MCF 10A (cell line): ENCODE measurements around the gene HOXA1. TPM values are rescaled to one million over a fixed set of nuclear protein-coding genes. Genes with fewer than 3 reads are reported as not detected.

Experiments used
- BruUV-seq: library from RNA; stranded (reverse); fragments of 400-500 nt; replicated peaks from 2 replicates; lab custom pipeline; 2021; lab: Mats Ljungman, UMichigan
- CTCF ChIA-PET: fragments of 300-600 bp; sonication (Branson Sonifier 250); formaldehyde crosslinking; extraction: SDS; loops from one replicate; lab custom pipeline; 2021; ENCODE audit warnings: antibody characterized with exemption, inconsistent platforms; lab: Yijun Ruan, JAX
- POLR2A ChIA-PET: fragments of 300-600, 350-650 bp; sonication (Branson Sonifier 250); formaldehyde crosslinking; extraction: SDS; loops from one replicate; lab custom pipeline; 2020; ENCODE audit warnings: antibody characterized with exemption, inconsistent platforms; lab: Yijun Ruan, JAX
- DNase-seq: peaks from one replicate; pipeline ENCODE4 v3.0.0-alpha.2; 2018; ENCODE audit not compliant: unreplicated experiment
- H3K27ac Mint-ChIP-seq: one replicate; pipeline ENCODE4 v1.8.0; 2022; ENCODE audit warnings: mild to moderate bottlenecking, low read depth, mixed read lengths; ENCODE audit not compliant: unreplicated experiment
- H3K27me3 Mint-ChIP-seq: one replicate; pipeline ENCODE4 v1.8.0; 2022; ENCODE audit warnings: mixed read lengths; ENCODE audit not compliant: insufficient read depth, unreplicated experiment
- H3K36me3 Mint-ChIP-seq: one replicate; pipeline ENCODE4 v1.8.0; 2022; ENCODE audit warnings: mild to moderate bottlenecking, moderate library complexity, mixed read lengths; ENCODE audit not compliant: insufficient read depth, unreplicated experiment
- H3K4me1 Mint-ChIP-seq: one replicate; pipeline ENCODE4 v1.8.0; 2022; ENCODE audit warnings: mixed read lengths; ENCODE audit not compliant: insufficient read depth, unreplicated experiment
- H3K4me3 Mint-ChIP-seq: one replicate; pipeline ENCODE4 v1.8.0; 2022; ENCODE audit warnings: mild to moderate bottlenecking, moderate library complexity, mixed read lengths; ENCODE audit not compliant: unreplicated experiment
- H3K9me3 Mint-ChIP-seq: one replicate; pipeline ENCODE4 v1.8.0; 2022; ENCODE audit warnings: mixed read lengths; ENCODE audit not compliant: unreplicated experiment
- intact Hi-C: fragments of 100-400 bp; cut with micrococcal nuclease; formaldehyde crosslinking; loops from 2 replicates; pipeline ENCODE4 v1.14.1; 2022
- total RNA-seq: library from RNA; stranded (reverse); gene quantifications from 2 replicates; pipeline ENCODE4 v1.2.3, GENCODE V29; 2022
- TF ChIP-seq, protein P1 (sequence below): fragments of 200-600 bp; IDR thresholded peaks from one replicate; pipeline ENCODE4 v1.8.0; 2022; ENCODE audit warnings: antibody characterized with exemption, mild to moderate bottlenecking; ENCODE audit not compliant: unreplicated experiment

HOXA1 gene
- total RNA-seq, 1 experiment from 2014 or later: 5.6 TPM

DNA sequence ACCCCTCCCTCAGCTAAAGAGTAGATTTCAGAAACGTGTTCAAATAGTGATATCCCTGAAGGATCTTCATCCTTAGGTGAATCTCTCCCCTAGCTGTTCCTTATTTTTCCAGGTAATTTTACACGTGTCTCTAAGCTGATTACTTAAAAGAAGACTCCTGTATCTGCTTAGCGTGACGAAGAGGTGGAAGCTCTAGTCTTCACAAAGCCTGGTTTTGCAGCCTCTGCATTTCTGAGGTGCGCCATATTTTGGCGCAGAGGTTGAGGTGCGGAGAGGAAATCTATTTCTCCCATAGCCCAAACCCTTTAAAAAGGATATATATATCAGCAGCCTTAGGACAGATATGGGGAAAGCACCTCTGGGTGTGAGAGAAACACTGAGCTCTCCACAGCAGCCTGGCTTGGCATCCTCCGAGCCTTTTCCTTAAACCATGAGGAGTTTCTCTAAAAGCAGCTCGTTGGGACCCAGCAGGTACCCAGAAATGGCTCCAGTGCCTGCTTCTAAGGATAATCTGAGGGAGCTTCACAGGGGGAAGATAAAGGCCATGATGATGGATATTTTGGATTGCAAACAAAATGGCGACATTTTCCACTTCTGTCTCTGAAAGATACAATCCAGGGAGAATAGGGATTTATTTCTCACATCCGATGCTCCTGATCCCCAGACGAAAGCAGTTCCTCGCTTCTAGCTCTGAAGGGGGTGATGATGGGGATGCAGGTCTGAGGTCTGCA, 9.7 kb upstream of the HOXA1 start:
- Mint-ChIP-seq H3K4me1 (peaks cover 41% of the 10 kb centered on the region), H3K36me3 (peaks cover 52% of the 10 kb centered on the region), H3K27me3 (no peaks in the 10 kb centered on the region), H3K9me3 (no peaks in the 10 kb centered on the region), H3K27ac (no peak overlapping the region), H3K4me3 (no peak overlapping the region)
- TF ChIP-seq, protein P1, sequence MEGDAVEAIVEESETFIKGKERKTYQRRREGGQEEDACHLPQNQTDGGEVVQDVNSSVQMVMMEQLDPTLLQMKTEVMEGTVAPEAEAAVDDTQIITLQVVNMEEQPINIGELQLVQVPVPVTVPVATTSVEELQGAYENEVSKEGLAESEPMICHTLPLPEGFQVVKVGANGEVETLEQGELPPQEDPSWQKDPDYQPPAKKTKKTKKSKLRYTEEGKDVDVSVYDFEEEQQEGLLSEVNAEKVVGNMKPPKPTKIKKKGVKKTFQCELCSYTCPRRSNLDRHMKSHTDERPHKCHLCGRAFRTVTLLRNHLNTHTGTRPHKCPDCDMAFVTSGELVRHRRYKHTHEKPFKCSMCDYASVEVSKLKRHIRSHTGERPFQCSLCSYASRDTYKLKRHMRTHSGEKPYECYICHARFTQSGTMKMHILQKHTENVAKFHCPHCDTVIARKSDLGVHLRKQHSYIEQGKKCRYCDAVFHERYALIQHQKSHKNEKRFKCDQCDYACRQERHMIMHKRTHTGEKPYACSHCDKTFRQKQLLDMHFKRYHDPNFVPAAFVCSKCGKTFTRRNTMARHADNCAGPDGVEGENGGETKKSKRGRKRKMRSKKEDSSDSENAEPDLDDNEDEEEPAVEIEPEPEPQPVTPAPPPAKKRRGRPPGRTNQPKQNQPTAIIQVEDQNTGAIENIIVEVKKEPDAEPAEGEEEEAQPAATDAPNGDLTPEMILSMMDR: no peak
- ChIA-PET CTCF (interaction anchor here (0.7 to 3.1 kb wide), 15 partner anchors 8 to 615 kb away, joined by 3 to 19 read pairs (median 4); partner anchors contain the start of gene HOXA5), POLR2A (interaction anchor here (1.1 to 7.6 kb wide), 7 partner anchors 8 to 249 kb away, joined by 4 to 238 read pairs (median 37); partner anchors contain the start of genes HOXA1, HOXA5 and SKAP2)
- intact Hi-C loops: no loop called here
- DNase-seq: no peak
- no TSS peak for BruUV-seq

- no TSS peak for BruUV-seq
- ChIA-PET POLR2A (interaction anchor here (0.7 to 7.6 kb wide), 8 partner anchors 7 to 248 kb away, joined by 3 to 238 read pairs (median 31); partner anchors contain the start of genes HOXA1, HOXA5 and SKAP2), CTCF (interaction anchor here (0.7 to 3.1 kb wide), 12 partner anchors 7 to 614 kb away, joined by 3 to 19 read pairs (median 4); partner anchors contain the start of gene HOXA5)
- peaks cover 62% of the 10 kb centered on the region for H3K36me3 Mint-ChIP-seq
- intact Hi-C loops: no loop called here
- H3K27me3 Mint-ChIP-seq: no peaks in the 10 kb centered on the region
- H3K9me3 Mint-ChIP-seq: no peaks in the 10 kb centered on the region
- H3K4me1 Mint-ChIP-seq: peaks cover 50% of the 10 kb centered on the region
- no peak overlapping the region for H3K4me3 Mint-ChIP-seq
- peak overlapping the region; percentile 99 for H3K27ac Mint-ChIP-seq
- TF ChIP-seq, protein P1: no peak
- no peak for DNase-seq
These were observed 8.7 kb upstream of the HOXA1 start for GRCh38 chr7:27104341-27105058.

GRCh38 chr7:27103489-27104226, 7.9 kb upstream of the HOXA1 start:
- ChIA-PET CTCF (interaction anchor here (3.1 kb wide), 1 partner anchor 249 kb away, joined by 16 read pairs; no protein-coding TSS in a partner anchor), POLR2A (interaction anchor here (0.6 to 2.0 kb wide), 7 partner anchors 9 to 574 kb away, joined by 3 to 8 read pairs (median 4); no protein-coding TSS in a partner anchor)
- Mint-ChIP-seq H3K27ac (peak overlapping the region; percentile 99), H3K4me3 (peak overlapping the region; percentile 83), H3K27me3 (no peaks in the 10 kb centered on the region), H3K4me1 (peaks cover 57% of the 10 kb centered on the region), H3K36me3 (peaks cover 67% of the 10 kb centered on the region), H3K9me3 (no peaks in the 10 kb centered on the region)
- no TSS peak for BruUV-seq
- intact Hi-C loops: no loop called here
- TF ChIP-seq, protein P1: no peak
- peak; percentile 53 for DNase-seq
